Effector CD8-positive, alpha-beta T cell (primary cell): ENCODE measurements around the gene MTARC2.
"Not testable (repeated sequence)": the region's sequence is repeated elsewhere in the genome, so short reads cannot be mapped to it uniquely, and the experiment has no call there.

Source experiments
- DNase-seq: peaks from one replicate; lab custom pipeline; 2025; lab: John Stamatoyannopoulos, UW

Gene MTARC2

GRCh38 chr1:220732137-220732536 lies 16.0 kb upstream of the MTARC2 start:
- DNase-seq = no peak

- no peak for DNase-seq
Observed at GRCh38 chr1:220732621-220733020, 15.5 kb upstream of the MTARC2 start.

- peak; percentile 54 for DNase-seq
Observed at GRCh38 chr1:220733086-220733601, 15.0 kb upstream of the MTARC2 start.

GRCh38 chr1:220734571-220735326 lies 13.4 kb upstream of the MTARC2 start:
- DNase-seq = no peak

GRCh38 chr1:220736283-220736682 lies 11.8 kb upstream of the MTARC2 start:
- DNase-seq = not testable (repeated sequence)

GRCh38 chr1:220741349-220741748 lies 6.8 kb upstream of the MTARC2 start:
- no peak for DNase-seq

GRCh38 chr1:220741825-220742224 lies 6.3 kb upstream of the MTARC2 start:
- no peak for DNase-seq

GRCh38 chr1:220742520-220742919 lies 5.6 kb upstream of the MTARC2 start:
- no peak for DNase-seq

- no peak for DNase-seq
Observed at GRCh38 chr1:220746851-220747250, 1.3 kb upstream of the MTARC2 start.

GRCh38 chr1:220747437-220748088 lies 559 bp upstream of the MTARC2 start:
- no peak for DNase-seq

GRCh38 chr1:220748936-220749335 lies 814 bp downstream of the MTARC2 start:
- DNase-seq = no peak

- no peak for DNase-seq
Observed at GRCh38 chr1:220750131-220750515, 2.0 kb downstream of the MTARC2 start.

GRCh38 chr1:220751111-220751510 lies 3.0 kb downstream of the MTARC2 start:
- no peak for DNase-seq

- DNase-seq = no peak
Observed at GRCh38 chr1:220754212-220754917, 6.2 kb downstream of the MTARC2 start.

- DNase-seq = no peak
Observed at GRCh38 chr1:220754918-220755295, 6.8 kb downstream of the MTARC2 start.

GRCh38 chr1:220755309-220755708 lies 7.2 kb downstream of the MTARC2 start:
- DNase-seq = no peak

- DNase-seq = no peak
Observed at GRCh38 chr1:220757441-220757840, 9.3 kb downstream of the MTARC2 start.

GRCh38 chr1:220759147-220759546 lies 11.0 kb downstream of the MTARC2 start:
- no peak for DNase-seq

GRCh38 chr1:220761688-220762427 lies 13.7 kb downstream of the MTARC2 start:
- DNase-seq = no peak

- no peak for DNase-seq
Observed at GRCh38 chr1:220764757-220765156, 16.6 kb downstream of the MTARC2 start.

- DNase-seq = no peak
Observed at GRCh38 chr1:220767312-220768125, 19.4 kb downstream of the MTARC2 start.
